ENCODE data around the gene NNT. TPM values are rescaled to one million over a fixed set of nuclear protein-coding genes. Genes with fewer than 3 reads are reported as not detected.
A peak's percentile ranks its signal among the peaks of the same experiment; 100 is the strongest.

Gene NNT
- total and polyA plus RNA-seq, 2 of the 8 experiments (the other 6 are each of a cell fraction or from before 2014, with no cell fraction given): 11.0 to 22.2 TPM

DNA sequence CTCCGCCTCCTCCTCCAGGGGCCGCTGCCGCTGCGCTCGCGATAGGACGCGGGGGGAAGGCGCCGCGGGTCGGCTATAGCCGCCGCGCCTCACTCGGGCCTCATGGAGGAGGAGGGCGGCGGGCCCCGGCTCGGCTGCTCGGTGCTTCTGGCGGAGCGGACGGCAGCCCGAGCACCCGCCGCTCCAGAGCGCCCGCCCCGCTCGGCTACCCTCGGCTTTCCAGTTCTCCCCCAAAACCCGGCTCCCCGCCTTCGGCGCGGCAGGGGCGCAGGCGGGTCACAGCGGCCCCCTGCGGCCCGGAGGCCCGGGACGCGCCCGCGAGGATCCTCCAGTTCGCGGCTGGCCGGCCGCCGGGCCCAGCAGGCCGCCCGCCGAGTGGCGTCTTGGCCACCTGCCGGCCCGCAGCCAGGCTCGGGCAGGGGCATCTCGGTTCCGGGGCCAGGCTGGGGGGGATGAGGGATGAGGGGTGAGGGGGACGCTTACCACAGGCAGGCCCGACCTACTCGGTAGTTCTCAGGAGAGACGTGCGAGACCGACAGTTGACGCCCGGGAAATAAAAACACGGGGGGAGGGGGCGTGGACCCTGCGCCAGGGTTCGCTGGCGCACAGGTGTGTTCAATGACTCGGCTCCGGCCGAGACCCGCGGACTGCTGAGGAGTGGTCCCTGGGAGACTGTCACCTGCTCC lies 46.0 kb upstream of the NNT start, which contains the start of gene PAIP1 (continued):
- TF ChIP-seq, protein P1, sequence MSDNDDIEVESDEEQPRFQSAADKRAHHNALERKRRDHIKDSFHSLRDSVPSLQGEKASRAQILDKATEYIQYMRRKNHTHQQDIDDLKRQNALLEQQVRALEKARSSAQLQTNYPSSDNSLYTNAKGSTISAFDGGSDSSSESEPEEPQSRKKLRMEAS (IDR thresholded peaks at IDR 0.05): peak; percentile 22; the same call in 1 of the 2 replicates
- no peak for TF ChIP-seq JUND (IDR thresholded peaks at IDR 0.05; ENCODE audit: low read length)
- TF ChIP-seq ASH2L (IDR thresholded peaks at IDR 0.05; ENCODE audit: low read length): peak; percentile 42
- TF ChIP-seq BRCA1 (IDR thresholded peaks at IDR 0.05; ENCODE audit: low read depth, low read length): no peak
- TF ChIP-seq TAF7 (optimal IDR thresholded peaks at IDR 0.05; ENCODE audit: borderline replicate concordance, low read depth, low read length): peak; percentile 68
- TF ChIP-seq CREB1 (IDR thresholded peaks at IDR 0.05): no peak; the same call in 1 of the 2 replicates
- TF ChIP-seq, protein P2, sequence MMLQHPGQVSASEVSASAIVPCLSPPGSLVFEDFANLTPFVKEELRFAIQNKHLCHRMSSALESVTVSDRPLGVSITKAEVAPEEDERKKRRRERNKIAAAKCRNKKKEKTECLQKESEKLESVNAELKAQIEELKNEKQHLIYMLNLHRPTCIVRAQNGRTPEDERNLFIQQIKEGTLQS (IDR thresholded peaks at IDR 0.05; ENCODE audit: insufficient read depth, low read depth, low read length): no peak
- TF ChIP-seq RAD21 (IDR thresholded peaks at IDR 0.05 in 1 of 2, conservative IDR thresholded peaks at IDR 0.05 in 1 of 2; ENCODE audit: low read depth in 2 of 2, low read length in 2 of 2): peak in 1 of 2 experiments; percentile 20; a peak in 2 of 4 replicates
- TF ChIP-seq TBP (IDR thresholded peaks at IDR 0.05; ENCODE audit: low read depth, low read length): peak; percentile 53; the same call in 1 of the 2 replicates
- peak in 1 of 2 experiments; percentile 0; a peak in 1 of 3 replicates for TF ChIP-seq EP300 (IDR thresholded peaks at IDR 0.05; ENCODE audit: borderline replicate concordance in 1 of 2, low read depth in 2 of 2, low read length in 2 of 2)
- peak; percentile 82 for TF ChIP-seq TAF1 (IDR thresholded peaks at IDR 0.05; ENCODE audit: low read depth, low read length)
- peak; percentile 70; the same call in 1 of the 2 replicates for TF ChIP-seq CHD2 (IDR thresholded peaks at IDR 0.05; ENCODE audit: low read length)
- peak; percentile 48; the same call in 1 of the 2 replicates for TF ChIP-seq BACH1 (IDR thresholded peaks at IDR 0.05; ENCODE audit: low read length)
